ENCODE measurements around the gene SHD. TPM values are rescaled to one million over a fixed set of nuclear protein-coding genes. Genes with fewer than 3 reads are reported as not detected.

The SHD gene
- total and polyA plus RNA-seq, 2 of the 8 experiments (the other 6 are each of a cell fraction or from before 2014, with no cell fraction given): 5.8 to 10.7 TPM

DNA sequence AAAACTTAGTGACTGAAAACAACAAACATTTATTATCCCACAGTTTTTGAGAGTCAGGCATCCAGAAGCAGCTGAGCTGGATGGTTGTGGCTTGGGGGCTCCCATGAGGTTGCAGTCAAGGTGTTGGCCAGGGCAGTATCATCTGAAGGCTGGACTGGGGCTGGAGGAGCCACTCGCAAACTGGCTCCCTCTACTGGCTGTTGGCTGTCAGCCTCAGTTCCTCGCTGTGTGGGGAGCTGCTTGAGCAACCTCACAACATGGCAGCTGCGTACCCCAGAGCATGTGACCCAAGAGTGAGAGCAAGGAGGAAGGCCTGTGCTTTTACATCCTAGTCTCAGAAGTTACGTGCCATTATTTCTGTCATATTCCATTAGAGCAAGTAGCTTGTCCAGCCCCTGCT lies 22.5 kb upstream of the SHD start:
- FAIRE-seq (no peak), DNase-seq (ENCODE audit: low read depth in 1 of 2, low spot score in 2 of 2) (no peak)
- Histone ChIP-seq H3K23ac (ENCODE audit: insufficient read length) (no peak overlapping the region), H3K4me3 (ENCODE audit: extremely low read depth in 1 of 4, insufficient read depth in 2 of 4, low read depth in 3 of 4, low read length in 4 of 4) (no peak overlapping the region), H3K9me3 (ENCODE audit: insufficient read depth in 2 of 2, low read depth in 1 of 2, low read length in 1 of 2) (peaks cover 7 to 11% of the 10 kb centered on the region in 2 experiments; a peak in 3 of 4 replicates), H4K8ac (ENCODE audit: extremely low read depth, insufficient read depth, low read length) (no peak overlapping the region), H3K36me3 (ENCODE audit: control insufficient read depth in 2 of 4, insufficient read depth in 4 of 4, low read length in 3 of 4) (peaks cover 4 to 61% (median 34%) of the 10 kb centered on the region in 4 experiments; a peak in 7 of 8 replicates), H2AK5ac (ENCODE audit: low read depth, low read length) (no peak overlapping the region), H3K9ac (replicated peaks in 1 of 4; ENCODE audit: extremely low read depth in 1 of 4, low read depth in 3 of 4, low read length in 3 of 4) (no peak overlapping the region), H3K4me2 (ENCODE audit: insufficient read depth in 1 of 2, low read depth in 2 of 2, low read length in 2 of 2) (no peak overlapping the region), H2BK5ac (ENCODE audit: low read depth, low read length) (no peak overlapping the region), H2AFZ (ENCODE audit: low read length) (no peak overlapping the region), H3K27ac (ENCODE audit: low read depth, low read length) (no peak overlapping the region), H2BK12ac (ENCODE audit: low read depth, low read length) (no peak overlapping the region), H2BK120ac (replicated peaks; ENCODE audit: low read depth, low read length) (no peak overlapping the region), H3K23me2 (ENCODE audit: low read depth, low read length) (no peaks in the 10 kb centered on the region), H3K79me1 (ENCODE audit: low read depth, low read length) (no peaks in the 10 kb centered on the region), H4K91ac (replicated peaks; ENCODE audit: insufficient read length, low read length) (no peak overlapping the region), H3K14ac (ENCODE audit: insufficient read length) (no peak overlapping the region), H3K4ac (replicated peaks; ENCODE audit: insufficient read length, low read depth, low read length) (no peak overlapping the region), H3K56ac (replicated peaks; ENCODE audit: insufficient read length, low read depth, low read length) (no peak overlapping the region), H4K20me1 (replicated peaks in 1 of 2; ENCODE audit: control insufficient read depth in 1 of 2, insufficient read depth in 2 of 2, low read length in 2 of 2) (no peaks in the 10 kb centered on the region), H2BK15ac (ENCODE audit: low read length) (no peak overlapping the region), H3K4me1 (replicated peaks in 1 of 4; ENCODE audit: control insufficient read depth in 3 of 4, insufficient read depth in 4 of 4, low read length in 3 of 4) (no peaks in the 10 kb centered on the region), H2BK20ac (ENCODE audit: low read length) (no peak overlapping the region), H3K18ac (ENCODE audit: extremely low read depth, low read length) (no peak overlapping the region), H4K5ac (ENCODE audit: insufficient read length, low read depth, low read length) (no peak overlapping the region), H3K27me3 (replicated peaks in 1 of 4; ENCODE audit: control insufficient read depth in 3 of 4, extremely low read depth in 1 of 4, insufficient read depth in 3 of 4, low read length in 3 of 4) (no peaks in the 10 kb centered on the region), H3K79me2 (ENCODE audit: control insufficient read depth in 1 of 2, insufficient read depth in 2 of 2, low read length in 2 of 2) (no peaks in the 10 kb centered on the region)
- TF ChIP-seq SIN3A (conservative IDR thresholded peaks at IDR 0.05 in 1 of 2, IDR thresholded peaks at IDR 0.05 in 1 of 2; ENCODE audit: low read depth in 1 of 2, low read length in 2 of 2) (no peak), YY1 (IDR thresholded peaks at IDR 0.05; ENCODE audit: low read depth, low read length) (peak; percentile 88), RAD21 (IDR thresholded peaks at IDR 0.05 in 1 of 2, conservative IDR thresholded peaks at IDR 0.05 in 1 of 2; ENCODE audit: low read depth in 2 of 2, low read length in 2 of 2) (no peak), KDM1A (IDR thresholded peaks at IDR 0.05; ENCODE audit: borderline replicate concordance, low read length) (0 out of 2 replicates have a peak, but pooled peaks have one; percentile 22)
- TF ChIP-seq, protein P1, sequence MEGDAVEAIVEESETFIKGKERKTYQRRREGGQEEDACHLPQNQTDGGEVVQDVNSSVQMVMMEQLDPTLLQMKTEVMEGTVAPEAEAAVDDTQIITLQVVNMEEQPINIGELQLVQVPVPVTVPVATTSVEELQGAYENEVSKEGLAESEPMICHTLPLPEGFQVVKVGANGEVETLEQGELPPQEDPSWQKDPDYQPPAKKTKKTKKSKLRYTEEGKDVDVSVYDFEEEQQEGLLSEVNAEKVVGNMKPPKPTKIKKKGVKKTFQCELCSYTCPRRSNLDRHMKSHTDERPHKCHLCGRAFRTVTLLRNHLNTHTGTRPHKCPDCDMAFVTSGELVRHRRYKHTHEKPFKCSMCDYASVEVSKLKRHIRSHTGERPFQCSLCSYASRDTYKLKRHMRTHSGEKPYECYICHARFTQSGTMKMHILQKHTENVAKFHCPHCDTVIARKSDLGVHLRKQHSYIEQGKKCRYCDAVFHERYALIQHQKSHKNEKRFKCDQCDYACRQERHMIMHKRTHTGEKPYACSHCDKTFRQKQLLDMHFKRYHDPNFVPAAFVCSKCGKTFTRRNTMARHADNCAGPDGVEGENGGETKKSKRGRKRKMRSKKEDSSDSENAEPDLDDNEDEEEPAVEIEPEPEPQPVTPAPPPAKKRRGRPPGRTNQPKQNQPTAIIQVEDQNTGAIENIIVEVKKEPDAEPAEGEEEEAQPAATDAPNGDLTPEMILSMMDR (IDR thresholded peaks at IDR 0.05; ENCODE audit: control extremely low read depth in 1 of 3, insufficient read depth in 1 of 3, low read depth in 1 of 3, low read length in 3 of 3): peak; percentile 40 to 71 (median 66)
- 89% methylated on average over 4 of the region's 4 CpGs; no CpG with 5 or more reads in 1 of the 2 experiments for whole genome bisulfite sequencing, 2 experiments (ENCODE audit: extremely low coverage in 1 of 2, insufficient coverage in 1 of 2, insufficient read length in 1 of 2, insufficient replicate concordance in 2 of 2, low coverage in 1 of 2, low lambda C conversion rate in 2 of 2, missing lambda C conversion rate in 1 of 2)
- CTCF ChIA-PET (ENCODE audit: partially characterized antibody): interaction anchor here (0.9 to 4.2 kb wide), 7 partner anchors 11 to 97 kb away, joined by 3 to 27 read pairs (median 4); no protein-coding TSS in a partner anchor
- POLR2A ChIA-PET (ENCODE audit: partially characterized antibody): interaction anchor here (2.6 to 3.9 kb wide), 2 partner anchors 8 to 11 kb away, joined by 7 to 16 read pairs; no protein-coding TSS in a partner anchor
